CD14-positive monocyte (primary cell): Measurements from ENCODE around the gene SOBP. TPM values are rescaled to one million over a fixed set of nuclear protein-coding genes. Genes with fewer than 3 reads are reported as not detected.

Experiments
- DNase-seq, 3 donors: peaks; one replicate each; pipeline ENCODE4 v3.0.0-alpha.2; 2011 to 2022
- H2AFZ ChIP-seq: 2 replicates; pipeline ENCODE4 v1.6.0; 2012; ENCODE audit warnings: mild to moderate bottlenecking, low read depth, low read length, inconsistent platforms; ENCODE audit not compliant: insufficient read depth, poor library complexity, severe bottlenecking
- H3K27ac ChIP-seq, 2 donors: 1 replicate in 1 of 2; 2 replicates in 1 of 2; pipeline ENCODE4 v1.5.1; 2012 to 2013; ENCODE audit warnings: low read length in 2 of 2, control low read depth in 1 of 2, inconsistent platforms in 1 of 2, low read depth in 1 of 2, mild to moderate bottlenecking in 1 of 2
- H3K27me3 ChIP-seq, 2 donors: one replicate each; pipeline versions ENCODE4 v1.6.0 to v1.6.1; 2011 to 2013; ENCODE audit warnings: low read length in 2 of 2; ENCODE audit not compliant: control insufficient read depth in 2 of 2, insufficient read depth in 2 of 2
- H3K36me3 ChIP-seq, 2 donors: replicated peaks in 1 of 2; 1 replicate in 1 of 2; 2 replicates in 1 of 2; pipeline versions ENCODE4 v1.5.1 to v1.6.1; 2012 to 2013; ENCODE audit warnings: low read length in 2 of 2, control low read depth in 1 of 2, inconsistent platforms in 1 of 2, mild to moderate bottlenecking in 1 of 2; ENCODE audit not compliant: insufficient read depth in 2 of 2, control insufficient read depth in 1 of 2
- H3K4me1 ChIP-seq, 2 donors: 1 replicate in 1 of 2; 2 replicates in 1 of 2; pipeline versions ENCODE4 v1.5.1 to v1.6.1; 2012 to 2013; ENCODE audit warnings: low read length in 2 of 2, control low read depth in 1 of 2, inconsistent platforms in 1 of 2, mild to moderate bottlenecking in 1 of 2, moderate library complexity in 1 of 2; ENCODE audit not compliant: insufficient read depth in 2 of 2, control insufficient read depth in 1 of 2
- H3K4me2 ChIP-seq: replicated peaks from 2 replicates; pipeline ENCODE3; 2012; ENCODE audit warnings: low read length, moderate library complexity, mild to moderate bottlenecking; ENCODE audit not compliant: poor library complexity, severe bottlenecking; ENCODE audit errors: extremely low read depth
- H3K4me3 ChIP-seq, 3 experiments: fragments of 200-600 bp in 1 of 3; sonication (generic) in 1 of 3; replicated peaks in 1 of 3; 1 replicate in 2 of 3; 2 replicates in 1 of 3; pipeline ENCODE4 v1.5.1; 2011 to 2013; ENCODE audit warnings: low read length in 3 of 3, mild to moderate bottlenecking in 3 of 3, control low read depth in 2 of 3, low read depth in 2 of 3, inconsistent platforms in 1 of 3, moderate library complexity in 1 of 3
- H3K79me2 ChIP-seq: 2 replicates; pipeline ENCODE4 v1.6.0; 2012; ENCODE audit warnings: mild to moderate bottlenecking, control low read depth, inconsistent platforms, low read length, moderate library complexity; ENCODE audit not compliant: insufficient read depth
- H3K9ac ChIP-seq: 2 replicates; pipeline ENCODE4 v1.6.0; 2017; ENCODE audit warnings: low read length, mild to moderate bottlenecking; ENCODE audit not compliant: insufficient read depth, poor library complexity, severe bottlenecking
- H3K9me3 ChIP-seq, 2 donors: replicated peaks in 1 of 2; 1 replicate in 1 of 2; 2 replicates in 1 of 2; pipeline versions ENCODE4 v1.5.1 to v1.6.1; 2012 to 2013; ENCODE audit warnings: low read length in 2 of 2, control low read depth in 1 of 2; ENCODE audit not compliant: control insufficient read depth in 1 of 2, insufficient read depth in 1 of 2
- H4K20me1 ChIP-seq: 2 replicates; pipeline ENCODE4 v1.6.0; 2012; ENCODE audit warnings: mild to moderate bottlenecking, low read length, control low read depth, moderate library complexity; ENCODE audit not compliant: insufficient read depth
- H3K27ac Mint-ChIP-seq, 7 donors: one replicate each; pipeline ENCODE4 v1.8.0; 2020; ENCODE audit warnings: mild to moderate bottlenecking in 7 of 7, mixed read lengths in 7 of 7, moderate library complexity in 6 of 7, inconsistent platforms in 2 of 7
- H3K27me3 Mint-ChIP-seq, 3 donors: one replicate each; pipeline ENCODE4 v1.8.0; 2021 to 2022; ENCODE audit warnings: low read depth in 3 of 3, mild to moderate bottlenecking in 3 of 3, mixed read lengths in 3 of 3, moderate library complexity in 3 of 3, inconsistent platforms in 1 of 3
- H3K36me3 Mint-ChIP-seq, 2 donors: one replicate each; pipeline ENCODE4 v1.8.0; 2020; ENCODE audit warnings: mixed read lengths in 2 of 2, inconsistent platforms in 1 of 2, mild to moderate bottlenecking in 1 of 2
- H3K4me1 Mint-ChIP-seq: one replicate; pipeline ENCODE4 v1.8.0; 2020; ENCODE audit warnings: mild to moderate bottlenecking, mixed read lengths
- H3K4me3 Mint-ChIP-seq, 2 donors: one replicate each; pipeline ENCODE4 v1.8.0; 2020; ENCODE audit warnings: mild to moderate bottlenecking in 2 of 2, mixed read lengths in 2 of 2, moderate library complexity in 1 of 2
- H3K9me3 Mint-ChIP-seq, 7 donors: one replicate each; pipeline ENCODE4 v1.8.0; 2020 to 2022; ENCODE audit warnings: mixed read lengths in 7 of 7, mild to moderate bottlenecking in 6 of 7, moderate library complexity in 6 of 7, inconsistent platforms in 2 of 7
- WGBS: methylation state at CpG from one replicate; pipeline ENCODE4 v1.1.5; 2013; ENCODE audit warnings: missing lambda C conversion rate; ENCODE audit not compliant: insufficient coverage; 5-methylcytosine and 5-hydroxymethylcytosine counted together
- intact Hi-C, 2 donors: fragments of 100-400 bp; cut with micrococcal nuclease; formaldehyde crosslinking; loops; one replicate each; pipeline versions ENCODE4 v1.15.0 to v1.15.1; 2023
- polyA plus RNA-seq, 3 donors: library from polyadenylated mRNA; depleted of rRNA in 1 of 3; unstranded in 2 of 3; stranded (reverse) in 1 of 3; fragments of 300-500 nt in 2 of 3; fragments of >200 nt in 1 of 3; fragmentation: Illumina TruSeq in 2 of 3; gene quantifications; 1 replicate in 2 of 3; 2 replicates in 1 of 3; pipeline ENCODE4 v1.2.3, GENCODE V29; 2012 to 2021
- TF ChIP-seq, protein P1 (sequence below): fragments of 200-600 bp; IDR thresholded peaks from one replicate; pipeline ENCODE4 v1.8.0; 2022; ENCODE audit warnings: antibody characterized with exemption, mild to moderate bottlenecking

Gene SOBP
- polyA plus RNA-seq, 3 donors, result not detected

DNA sequence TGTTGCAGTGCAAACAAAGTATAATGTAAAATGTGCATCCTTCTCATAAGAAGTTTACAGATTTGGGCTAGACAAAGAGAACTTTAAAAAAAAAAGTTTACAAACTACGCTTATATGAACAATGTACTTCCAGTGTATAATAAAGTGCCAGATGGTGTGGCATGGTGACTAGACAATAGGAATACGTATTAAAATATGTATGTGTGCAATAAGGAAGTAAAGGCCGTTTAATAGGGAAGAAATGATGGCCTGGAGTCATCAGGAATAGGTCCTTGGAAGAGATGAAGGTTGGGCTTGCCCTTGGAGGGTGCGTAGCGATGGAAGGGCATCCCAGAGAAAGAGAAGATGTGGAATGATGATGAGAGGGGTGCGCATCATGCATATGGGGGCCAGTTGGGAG is 108.2 kb downstream of the SOBP start:
- H3K9ac ChIP-seq, result no peak overlapping the region
- H4K20me1 ChIP-seq, result no peaks in the 10 kb centered on the region
- H3K9me3 ChIP-seq, result no peaks in the 10 kb centered on the region
- TF ChIP-seq, protein P1, sequence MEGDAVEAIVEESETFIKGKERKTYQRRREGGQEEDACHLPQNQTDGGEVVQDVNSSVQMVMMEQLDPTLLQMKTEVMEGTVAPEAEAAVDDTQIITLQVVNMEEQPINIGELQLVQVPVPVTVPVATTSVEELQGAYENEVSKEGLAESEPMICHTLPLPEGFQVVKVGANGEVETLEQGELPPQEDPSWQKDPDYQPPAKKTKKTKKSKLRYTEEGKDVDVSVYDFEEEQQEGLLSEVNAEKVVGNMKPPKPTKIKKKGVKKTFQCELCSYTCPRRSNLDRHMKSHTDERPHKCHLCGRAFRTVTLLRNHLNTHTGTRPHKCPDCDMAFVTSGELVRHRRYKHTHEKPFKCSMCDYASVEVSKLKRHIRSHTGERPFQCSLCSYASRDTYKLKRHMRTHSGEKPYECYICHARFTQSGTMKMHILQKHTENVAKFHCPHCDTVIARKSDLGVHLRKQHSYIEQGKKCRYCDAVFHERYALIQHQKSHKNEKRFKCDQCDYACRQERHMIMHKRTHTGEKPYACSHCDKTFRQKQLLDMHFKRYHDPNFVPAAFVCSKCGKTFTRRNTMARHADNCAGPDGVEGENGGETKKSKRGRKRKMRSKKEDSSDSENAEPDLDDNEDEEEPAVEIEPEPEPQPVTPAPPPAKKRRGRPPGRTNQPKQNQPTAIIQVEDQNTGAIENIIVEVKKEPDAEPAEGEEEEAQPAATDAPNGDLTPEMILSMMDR, result no peak
- 95% methylated on average over 5 of the region's 6 CpGs for WGBS
- intact Hi-C loops, result no loop called here
- H3K79me2 ChIP-seq, result no peaks in the 10 kb centered on the region
- H3K4me2 ChIP-seq, result no peak overlapping the region
- no peak for DNase-seq
- peaks cover under 1 to 6% (median 5%) of the 10 kb centered on the region in 3 donors for H3K27me3 Mint-ChIP-seq
- no peaks in the 10 kb centered on the region for H3K4me1 Mint-ChIP-seq
- no peaks in the 10 kb centered on the region for H3K36me3 ChIP-seq
- no peak overlapping the region for H3K27ac Mint-ChIP-seq
- no peaks in the 10 kb centered on the region for H3K36me3 Mint-ChIP-seq
- no peak overlapping the region for H3K27ac ChIP-seq
- no peak overlapping the region for H2AFZ ChIP-seq
- no peaks in the 10 kb centered on the region for H3K4me1 ChIP-seq
- H3K4me3 Mint-ChIP-seq, result no peak overlapping the region
- no peak overlapping the region for H3K4me3 ChIP-seq
- H3K9me3 Mint-ChIP-seq, result peaks cover 0 to 3% (median 0%) of the 10 kb centered on the region in 7 donors
- H3K27me3 ChIP-seq, result no peaks in the 10 kb centered on the region

DNA sequence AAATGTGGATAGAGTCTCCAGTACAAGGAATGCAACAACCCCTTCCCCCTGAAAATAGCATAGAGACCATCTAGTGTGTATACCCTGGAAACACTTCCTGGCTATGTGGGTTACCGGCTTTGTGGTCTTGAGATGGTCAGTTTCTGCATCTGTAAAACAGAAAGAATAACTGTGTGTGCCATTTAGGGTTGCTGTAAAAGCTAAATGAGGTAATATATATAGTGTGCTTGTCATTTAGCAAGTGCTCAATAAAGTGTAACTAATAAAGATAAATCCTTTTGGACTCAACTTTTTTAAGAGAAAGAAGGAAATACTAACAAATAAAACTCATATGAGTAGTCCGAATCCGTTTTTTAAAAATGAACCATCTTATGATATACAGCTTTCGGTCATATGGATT is 109.1 kb downstream of the SOBP start:
- no peak overlapping the region for H2AFZ ChIP-seq
- Mint-ChIP-seq H3K4me1 (no peaks in the 10 kb centered on the region), H3K9me3 (peaks cover 0 to 3% (median 0%) of the 10 kb centered on the region in 7 donors), H3K27me3 (peaks cover 4 to 5% (median 4%) of the 10 kb centered on the region in 3 donors), H3K4me3 (no peak overlapping the region), H3K36me3 (no peaks in the 10 kb centered on the region), H3K27ac (no peak overlapping the region)
- no peaks in the 10 kb centered on the region for H3K36me3 ChIP-seq
- no peak overlapping the region for H3K9ac ChIP-seq
- H3K27me3 ChIP-seq, result no peaks in the 10 kb centered on the region
- H3K27ac ChIP-seq, result no peak overlapping the region
- TF ChIP-seq, protein P1, result no peak
- intact Hi-C loops, result no loop called here
- H3K4me1 ChIP-seq, result no peaks in the 10 kb centered on the region
- no peaks in the 10 kb centered on the region for H4K20me1 ChIP-seq
- H3K9me3 ChIP-seq, result no peaks in the 10 kb centered on the region
- H3K79me2 ChIP-seq, result no peaks in the 10 kb centered on the region
- H3K4me2 ChIP-seq, result no peak overlapping the region
- DNase-seq, result no peak
- WGBS, result no CpG with 5 or more reads among the region's 4 CpGs
- H3K4me3 ChIP-seq, result no peak overlapping the region
